ENCODE measurements around the gene GALNT17.

GRCh38 chr7:71145906-71146901 lies 14.3 kb downstream of the GALNT17 start:
- TF ChIP-seq CTCF (IDR thresholded peaks at IDR 0.05): no peak
- no peak for TF ChIP-seq POLR2A (IDR thresholded peaks at IDR 0.05)

Data from breast epithelium (tissue), 3 donors.